ENCODE data around the gene OR2M3. TPM values are rescaled to one million over a fixed set of nuclear protein-coding genes. Genes with fewer than 3 reads are reported as not detected.

Gene OR2M3
- total and polyA plus RNA-seq, 9 of the 15 experiments (the other 6 are each of a cell fraction or from before 2014, with no cell fraction given) = not detected

GRCh38 chr1:248164031-248164430 is 33.0 kb upstream of the OR2M3 start:
- Histone ChIP-seq H3K9ac (ENCODE audit: insufficient read depth in 1 of 2, low read depth in 2 of 2, low read length in 2 of 2) (no peak overlapping the region), H3K36me3 (ENCODE audit: control insufficient read depth, insufficient read depth, low read length) (no peaks in the 10 kb centered on the region), H3K79me2 (ENCODE audit: control insufficient read depth, insufficient read depth, low read length) (no peaks in the 10 kb centered on the region), H3K4me3 (no peak overlapping the region), H3K4me2 (ENCODE audit: insufficient read depth, low read length) (no peak overlapping the region), H4K20me1 (replicated peaks; ENCODE audit: control insufficient read depth, insufficient read depth, low read length) (no peaks in the 10 kb centered on the region), H2AFZ (ENCODE audit: low read depth, low read length) (no peak overlapping the region), H3K4me1 (replicated peaks in 1 of 2; ENCODE audit: control insufficient read depth in 2 of 2, insufficient read depth in 2 of 2, low read length in 2 of 2) (no peaks in the 10 kb centered on the region), H3K9me1 (ENCODE audit: control insufficient read depth, insufficient read depth, low read length) (no peaks in the 10 kb centered on the region), H3K9me3 (replicated peaks; ENCODE audit: control insufficient read depth, insufficient read depth, low read depth, low read length) (no peaks in the 10 kb centered on the region), H3K27me3 (ENCODE audit: control insufficient read depth in 2 of 2, insufficient read depth in 2 of 2, low read length in 2 of 2) (no peaks in the 10 kb centered on the region), H3K27ac (ENCODE audit: extremely low read depth, low read depth, low read length) (no peak overlapping the region)
- ChIA-PET CTCF (ENCODE audit: low intra/inter-chr PET ratio) (no interaction called here), POLR2A (no interaction called here)
- no peak for TF ChIP-seq E2F6 (IDR thresholded peaks at IDR 0.05; ENCODE audit: borderline replicate concordance in 1 of 2, extremely low read depth in 1 of 2, insufficient read depth in 1 of 2, insufficient read length in 1 of 2, low read depth in 1 of 2, low read length in 1 of 2, poor library complexity in 1 of 2, severe bottlenecking in 1 of 2)
- no peak for TF ChIP-seq ZBTB49 (CRISPR knock-in tag; IDR thresholded peaks at IDR 0.05; ENCODE audit: borderline replicate concordance)
- in situ Hi-C loops (cut with MboI) (no loop called here), intact Hi-C loops (cut with micrococcal nuclease) (no loop called here)
- WGBS (ENCODE audit: insufficient coverage, low coverage, missing lambda C conversion rate) = 0% methylated on average over 9 of the region's 12 CpGs
- ATAC-seq = no peak
- no TSS peak for BruUV-seq (replicated peaks)
- FAIRE-seq = no peak
- DNase-seq (ENCODE audit: extremely low read depth in 1 of 4, low spot score in 3 of 4) = no peak
